Activated CD4-positive, CD25-positive, alpha-beta regulatory T cell treated with anti-CD3 and anti-CD28 coated beads, Interleukin-2, amount 50 U/mL, for 72 hours (primary cell): ENCODE results near the gene AIG1.
A peak's percentile ranks its signal among the peaks of the same experiment; 100 is the strongest.
"Not testable (repeated sequence)": the region's sequence is repeated elsewhere in the genome, so short reads cannot be mapped to it uniquely, and the experiment has no call there.

Experiments
- DNase-seq: peaks from one replicate; pipeline ENCODE4 v3.0.0; 2021

Gene AIG1

GRCh38 chr6:143337201-143337949 is 276.7 kb downstream of the AIG1 start:
- peak; percentile 71 for DNase-seq

- no peak for DNase-seq
These were observed 278.5 kb downstream of the AIG1 start for GRCh38 chr6:143339223-143339622.

GRCh38 chr6:143345477-143345876 is 284.8 kb downstream of the AIG1 start:
- not testable (repeated sequence) for DNase-seq

GRCh38 chr6:143346004-143346403 is 285.3 kb downstream of the AIG1 start:
- DNase-seq = no peak

- no peak for DNase-seq
These were observed 287.8 kb downstream of the AIG1 start for GRCh38 chr6:143348531-143348930.

GRCh38 chr6:143349530-143349929 is 288.8 kb downstream of the AIG1 start:
- DNase-seq = no peak

- DNase-seq = no peak
These were observed 295.6 kb downstream of the AIG1 start for GRCh38 chr6:143356101-143356880.

- no peak for DNase-seq
These were observed 296.5 kb downstream of the AIG1 start for GRCh38 chr6:143357152-143357551.

GRCh38 chr6:143357561-143358255 is 297.0 kb downstream of the AIG1 start:
- DNase-seq = no peak

GRCh38 chr6:143361536-143362191 is 301.0 kb downstream of the AIG1 start:
- DNase-seq = no peak

- DNase-seq = no peak
These were observed 301.5 kb downstream of the AIG1 start for GRCh38 chr6:143362192-143362558.

GRCh38 chr6:143363299-143363698 is 302.6 kb downstream of the AIG1 start:
- no peak for DNase-seq

GRCh38 chr6:143368426-143368825 is 307.7 kb downstream of the AIG1 start:
- DNase-seq = no peak

- DNase-seq = no peak
These were observed 309.3 kb downstream of the AIG1 start for GRCh38 chr6:143369971-143370370.

GRCh38 chr6:143370812-143371370 is 310.2 kb downstream of the AIG1 start:
- DNase-seq = no peak

- no peak for DNase-seq
These were observed 311.7 kb downstream of the AIG1 start for GRCh38 chr6:143372199-143372882.

- DNase-seq = no peak
These were observed 313.3 kb downstream of the AIG1 start for GRCh38 chr6:143374014-143374413.

- DNase-seq = no peak
These were observed 314.4 kb downstream of the AIG1 start for GRCh38 chr6:143375022-143375585.

- no peak for DNase-seq
These were observed 315.7 kb downstream of the AIG1 start for GRCh38 chr6:143376375-143376774.

GRCh38 chr6:143376861-143377260 is 316.2 kb downstream of the AIG1 start:
- DNase-seq = no peak

GRCh38 chr6:143385636-143386035 is 324.9 kb downstream of the AIG1 start:
- DNase-seq = no peak

GRCh38 chr6:143390278-143390677 is 329.6 kb downstream of the AIG1 start:
- no peak for DNase-seq
